GM12878 (cell line): ENCODE measurements around the gene TCOF1. TPM values are rescaled to one million over a fixed set of nuclear protein-coding genes. Genes with fewer than 3 reads are reported as not detected.

ENCODE experiments used
- ATAC-seq: fragments of 200-7000 bp; cut with Tn5 transposase; 3 replicates; pipeline ENCODE4 v1.9.1; 2020; ENCODE audit warnings: mild to moderate bottlenecking, moderate library complexity
- BruUV-seq: library from RNA; stranded (reverse); fragments of 400-500 nt; replicated peaks from 2 replicates; lab custom pipeline; 2021; lab: Mats Ljungman, UMichigan
- CTCF ChIA-PET: fragments of 300-600 bp; sonication (Branson Sonifier 250); formaldehyde crosslinking; extraction: SDS; loops from one replicate; lab custom pipeline; 2021; ENCODE audit warnings: inconsistent platforms; lab: Yijun Ruan, JAX
- POLR2A ChIA-PET: fragments of 350-600 bp; formaldehyde crosslinking; extraction: SDS; loops from one replicate; lab custom pipeline; 2021; ENCODE audit warnings: inconsistent platforms; lab: Charles Lee
- RAD21 ChIA-PET: fragments of 300-600 bp; sonication (Branson Sonifier 250); formaldehyde crosslinking; loops from one replicate; lab custom pipeline; 2023; ENCODE audit warnings: antibody characterized with exemption; ENCODE audit not compliant: unreplicated experiment; lab: Charles Lee
- SMC1A ChIA-PET: fragments of 300-600 bp; sonication (Branson Sonifier 250); formaldehyde crosslinking; loops from one replicate; lab custom pipeline; 2023; ENCODE audit not compliant: unreplicated experiment, uncharacterized antibody; lab: Charles Lee
- DNase-seq: peaks from one replicate; pipeline ENCODE4 v3.0.0-alpha.2; 2011; ENCODE audit warnings: low read depth, low spot score
- FAIRE-seq: peaks from 3 replicates; lab custom pipeline; 2011; peaks lifted over from hg19 to GRCh38; lab: Jason Lieb, UNC
- H2AFZ ChIP-seq: 2 replicates; pipeline ENCODE4 v1.6.0; 2011; ENCODE audit warnings: low read depth, low read length, control low read depth; ENCODE audit not compliant: control insufficient read depth
- H3K27ac ChIP-seq: 2 replicates; pipeline ENCODE4 v1.5.1; 2011; ENCODE audit warnings: control low read depth; ENCODE audit not compliant: control insufficient read depth, insufficient read depth
- H3K27me3 ChIP-seq, 2 experiments: replicated peaks in 1 of 2; 2 replicates each; pipeline versions ENCODE4 v1.6.0 to v1.6.1; 2011; ENCODE audit warnings: low read length in 1 of 2; ENCODE audit not compliant: control insufficient read depth in 2 of 2, insufficient read depth in 2 of 2
- H3K36me3 ChIP-seq, 2 experiments: 2 replicates each; pipeline ENCODE4 v1.5.1; 2011; ENCODE audit warnings: low read length in 1 of 2; ENCODE audit not compliant: control insufficient read depth in 2 of 2, insufficient read depth in 2 of 2
- H3K4me1 ChIP-seq: 2 replicates; pipeline ENCODE4 v1.6.1; 2011; ENCODE audit warnings: mild to moderate bottlenecking, low read length, moderate library complexity, mixed read lengths; ENCODE audit not compliant: control insufficient read depth, insufficient read depth
- H3K4me2 ChIP-seq: 2 replicates; pipeline ENCODE4 v1.6.0; 2011; ENCODE audit warnings: control low read depth; ENCODE audit not compliant: control insufficient read depth, insufficient read depth
- H3K4me3 ChIP-seq: fragments of 200-600 bp; sonication (generic); 2 replicates; pipeline ENCODE4 v1.5.1; 2016
- H3K79me2 ChIP-seq: 2 replicates; pipeline ENCODE4 v1.6.0; 2011; ENCODE audit warnings: low read length; ENCODE audit not compliant: control insufficient read depth, insufficient read depth
- H3K9ac ChIP-seq: 2 replicates; pipeline ENCODE4 v1.8.0; 2011; ENCODE audit warnings: low read length, control low read depth, mixed read lengths; ENCODE audit not compliant: control insufficient read depth, insufficient read depth
- H3K9me3 ChIP-seq: replicated peaks from 3 replicates; pipeline ENCODE4 v1.5.1; 2011; ENCODE audit warnings: mild to moderate bottlenecking, low read length; ENCODE audit not compliant: control insufficient read depth, insufficient read depth
- H4K20me1 ChIP-seq: 2 replicates; pipeline ENCODE4 v1.6.0; 2011; ENCODE audit not compliant: control insufficient read depth, insufficient read depth
- DPF2 ChIP-seq: fragments of 450-650 bp; IDR thresholded peaks from 2 replicates; pipeline ENCODE4 v1.6.1; 2017; ENCODE audit warnings: mild to moderate bottlenecking
- ELK1 ChIP-seq: IDR thresholded peaks from 2 replicates; pipeline ENCODE4 v1.6.1; 2012; ENCODE audit warnings: low read depth, low read length, improper control_type of control experiment
- EP300 ChIP-seq, 2 experiments: fragments of 150-350 bp in 1 of 2; IDR thresholded peaks; 2 replicates each; pipeline ENCODE4 v1.6.1; 2011 to 2012; ENCODE audit warnings: low read depth in 2 of 2, low read length in 2 of 2, borderline replicate concordance in 1 of 2, improper control_type of control experiment in 1 of 2, inconsistent platforms in 1 of 2; ENCODE audit not compliant: control insufficient read depth in 1 of 2
- LARP7 ChIP-seq: fragments of 450-650 bp; IDR thresholded peaks from 2 replicates; pipeline ENCODE4 v1.6.1; 2017; ENCODE audit warnings: mild to moderate bottlenecking
- NFXL1 ChIP-seq: fragments of 450-650 bp; IDR thresholded peaks from 2 replicates; pipeline ENCODE4 v1.6.1; 2017; ENCODE audit warnings: antibody characterized with exemption, mild to moderate bottlenecking, borderline replicate concordance
- NFYB ChIP-seq: IDR thresholded peaks from 2 replicates; pipeline ENCODE4 v1.6.1; 2011; ENCODE audit warnings: low read depth, mild to moderate bottlenecking, low read length, improper control_type of control experiment, moderate library complexity; ENCODE audit not compliant: insufficient read depth
- NRF1 ChIP-seq: conservative IDR thresholded peaks from 2 replicates; pipeline ENCODE4 v1.6.1; 2011; ENCODE audit warnings: mild to moderate bottlenecking, low read depth, low read length, improper control_type of control experiment
- POLR2A ChIP-seq: IDR thresholded peaks from 2 replicates; pipeline ENCODE4 v1.6.1; 2011; ENCODE audit warnings: low read depth, mild to moderate bottlenecking, low read length
- PRDM15 ChIP-seq: fragments of 450-650 bp; formaldehyde crosslinking; IDR thresholded peaks from 2 replicates; pipeline ENCODE4 v1.4.0; 2020; ENCODE audit warnings: mild to moderate bottlenecking, moderate library complexity
- RAD51 ChIP-seq: fragments of 450-650 bp; IDR thresholded peaks from 2 replicates; pipeline ENCODE4 v1.6.1; 2016; ENCODE audit warnings: moderate library complexity, mild to moderate bottlenecking, inconsistent platforms
- RELA ChIP-seq: fragments of 450-650 bp; IDR thresholded peaks from 2 replicates; pipeline ENCODE4 v1.8.0; 2014; ENCODE audit warnings: borderline replicate concordance; ENCODE audit not compliant: partially characterized antibody
- RUNX3 ChIP-seq: IDR thresholded peaks from 2 replicates; pipeline ENCODE4 v1.6.1; 2012; ENCODE audit warnings: low read length, inconsistent platforms
- SMAD5 ChIP-seq: IDR thresholded peaks from 2 replicates; pipeline ENCODE4 v1.6.1; 2016; ENCODE audit warnings: antibody characterized with exemption, low read depth
- SMC3 ChIP-seq: IDR thresholded peaks from 2 replicates; pipeline ENCODE4 v1.6.1; 2011; ENCODE audit warnings: low read length, improper control_type of control experiment, borderline replicate concordance
- TBL1XR1 ChIP-seq: IDR thresholded peaks from 2 replicates; pipeline ENCODE4 v1.6.1; 2012; ENCODE audit warnings: low read depth, low read length, improper control_type of control experiment
- ZBTB40 ChIP-seq: fragments of 450-650 bp; IDR thresholded peaks from 2 replicates; pipeline ENCODE4 v1.6.1; 2016; ENCODE audit warnings: mild to moderate bottlenecking, moderate library complexity, borderline replicate concordance
- WGBS: methylation state at CpG from one replicate; pipeline ENCODE4 v1.1.6; 2016; ENCODE audit warnings: low lambda C conversion rate; ENCODE audit not compliant: insufficient replicate concordance, insufficient coverage; ENCODE audit errors: missing lambda C conversion rate; 5-methylcytosine and 5-hydroxymethylcytosine counted together
- in situ Hi-C: fragments of 300-500 bp; cut with MboI; formaldehyde crosslinking; loops from 9 replicates; pipeline ENCODE4 v1.14.3; 2018; ENCODE audit warnings: mixed read lengths
- intact Hi-C: fragments of 100-400 bp; cut with micrococcal nuclease; formaldehyde crosslinking; loops from one replicate; pipeline ENCODE4 v1.14.2; 2022; ENCODE audit not compliant: unreplicated experiment
- polyA plus RNA-seq, 11 experiments: library from polyadenylated mRNA; depleted of rRNA in 4 of 11; unstranded in 6 of 11; stranded (reverse) in 5 of 11; fragments of >200 nt; fragmentation: Nextera tagmentation in 4 of 11; fragmentation: Illumina TruSeq in 1 of 11; extraction: Ambion mirVana in 4 of 11; extraction: Trizol in 1 of 11; gene quantifications; 1 replicate in 1 of 11; 2 replicates in 10 of 11; pipeline versions ENCODE4 v1.2.1 to v1.2.3, GENCODE V29; 2011 to 2016; ENCODE audit warnings: inconsistent platforms in 2 of 11, missing spikeins in 2 of 11, low read depth in 1 of 11
- total RNA-seq, 4 experiments: library from RNA; depleted of rRNA in 3 of 4; stranded (reverse); fragments of >200 nt in 3 of 4; fragmentation: Illumina TruSeq in 1 of 4; extraction: Trizol in 1 of 4; gene quantifications; 2 replicates each; pipeline versions ENCODE4 v1.2.1 to v1.2.3, GENCODE V29; 2013 to 2021

TCOF1 gene
- total and polyA plus RNA-seq, 10 of the 15 experiments (the other 5 are each of a cell fraction or from before 2014, with no cell fraction given), result 8.7 to 83.9 (median 38.9) TPM

- Histone ChIP-seq H4K20me1 (no peaks in the 10 kb centered on the region), H3K27me3 (no peaks in the 10 kb centered on the region), H2AFZ (no peak overlapping the region), H3K27ac (no peak overlapping the region), H3K4me2 (no peak overlapping the region), H3K36me3 (no peaks in the 10 kb centered on the region), H3K4me1 (peaks cover 5% of the 10 kb centered on the region; the same call in 1 of the 2 replicates), H3K4me3 (no peak overlapping the region), H3K79me2 (no peaks in the 10 kb centered on the region), H3K9ac (no peak overlapping the region), H3K9me3 (no peaks in the 10 kb centered on the region)
- no peak for FAIRE-seq
- 64% methylated on average over 1 of the region's 1 CpG for WGBS
- no peak for ATAC-seq
- in situ Hi-C loops, result no loop called here
- BruUV-seq, result no TSS peak
- ChIA-PET POLR2A (interaction anchor here (0.7 kb wide), 1 partner anchor 10 kb away, joined by 5 read pairs; no protein-coding TSS in a partner anchor), SMC1A (interaction anchor here (1.0 to 1.6 kb wide), 3 partner anchors 9 to 79 kb away, joined by 3 to 4 read pairs (median 4); no protein-coding TSS in a partner anchor), CTCF (interaction anchor here (1.1 kb wide), 1 partner anchor 73 kb away, joined by 3 read pairs; no protein-coding TSS in a partner anchor), RAD21 (no interaction called here)
- intact Hi-C loops, result no loop called here
- DNase-seq, result no peak
- TF ChIP-seq POLR2A (no peak), LARP7 (no peak), RUNX3 (no peak), RELA (no peak), PRDM15 (CRISPR knock-in tag) (no peak), SMC3 (no peak), RAD51 (no peak), NFXL1 (no peak), SMAD5 (no peak), EP300 (IDR thresholded peaks at IDR 0.05; ENCODE audit: borderline replicate concordance in 1 of 2, control insufficient read depth in 1 of 2, low read depth in 2 of 2, low read length in 2 of 2) (no peak), DPF2 (no peak), TBL1XR1 (no peak), ZBTB40 (no peak), NFYB (no peak), ELK1 (no peak), NRF1 (no peak)
These were observed 15.5 kb upstream of the TCOF1 start for GRCh38 chr5:150341989-150342388.
